ENCODE measurements around the gene ERAS.

The ERAS gene

DNA sequence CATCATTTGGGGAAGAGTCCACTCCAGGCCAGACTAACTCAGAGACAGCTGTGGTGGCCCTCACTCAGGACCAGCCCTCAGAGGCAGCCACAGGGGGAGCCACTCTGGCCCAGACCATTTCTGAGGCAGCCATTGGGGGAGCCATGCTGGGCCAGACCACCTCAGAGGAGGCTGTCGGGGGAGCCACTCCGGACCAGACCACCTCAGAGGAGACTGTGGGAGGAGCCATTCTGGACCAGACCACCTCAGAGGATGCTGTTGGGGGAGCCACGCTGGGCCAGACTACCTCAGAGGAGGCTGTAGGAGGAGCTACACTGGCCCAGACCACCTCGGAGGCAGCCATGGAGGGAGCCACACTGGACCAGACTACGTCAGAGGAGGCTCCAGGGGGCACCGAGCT lies 3.3 kb upstream of the ERAS start:
- Histone ChIP-seq H3K27me3 (ENCODE audit: insufficient read depth, poor library complexity, severe bottlenecking) (no peaks in the 10 kb centered on the region), H3K27ac (ENCODE audit: poor library complexity, severe bottlenecking) (no peak overlapping the region), H3K9me3 (ENCODE audit: severe bottlenecking) (no peaks in the 10 kb centered on the region), H3K36me3 (ENCODE audit: low read depth) (no peaks in the 10 kb centered on the region), H3K4me1 (ENCODE audit: insufficient read depth, poor library complexity, severe bottlenecking) (no peaks in the 10 kb centered on the region), H3K4me3 (ENCODE audit: severe bottlenecking) (no peak overlapping the region)
- no peak for DNase-seq (ENCODE audit: low spot score)
- no peak for ATAC-seq (ENCODE audit: low read depth)
- TF ChIP-seq, protein P1, sequence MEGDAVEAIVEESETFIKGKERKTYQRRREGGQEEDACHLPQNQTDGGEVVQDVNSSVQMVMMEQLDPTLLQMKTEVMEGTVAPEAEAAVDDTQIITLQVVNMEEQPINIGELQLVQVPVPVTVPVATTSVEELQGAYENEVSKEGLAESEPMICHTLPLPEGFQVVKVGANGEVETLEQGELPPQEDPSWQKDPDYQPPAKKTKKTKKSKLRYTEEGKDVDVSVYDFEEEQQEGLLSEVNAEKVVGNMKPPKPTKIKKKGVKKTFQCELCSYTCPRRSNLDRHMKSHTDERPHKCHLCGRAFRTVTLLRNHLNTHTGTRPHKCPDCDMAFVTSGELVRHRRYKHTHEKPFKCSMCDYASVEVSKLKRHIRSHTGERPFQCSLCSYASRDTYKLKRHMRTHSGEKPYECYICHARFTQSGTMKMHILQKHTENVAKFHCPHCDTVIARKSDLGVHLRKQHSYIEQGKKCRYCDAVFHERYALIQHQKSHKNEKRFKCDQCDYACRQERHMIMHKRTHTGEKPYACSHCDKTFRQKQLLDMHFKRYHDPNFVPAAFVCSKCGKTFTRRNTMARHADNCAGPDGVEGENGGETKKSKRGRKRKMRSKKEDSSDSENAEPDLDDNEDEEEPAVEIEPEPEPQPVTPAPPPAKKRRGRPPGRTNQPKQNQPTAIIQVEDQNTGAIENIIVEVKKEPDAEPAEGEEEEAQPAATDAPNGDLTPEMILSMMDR (IDR thresholded peaks at IDR 0.05; ENCODE audit: poor library complexity, severe bottlenecking): no peak

DNA sequence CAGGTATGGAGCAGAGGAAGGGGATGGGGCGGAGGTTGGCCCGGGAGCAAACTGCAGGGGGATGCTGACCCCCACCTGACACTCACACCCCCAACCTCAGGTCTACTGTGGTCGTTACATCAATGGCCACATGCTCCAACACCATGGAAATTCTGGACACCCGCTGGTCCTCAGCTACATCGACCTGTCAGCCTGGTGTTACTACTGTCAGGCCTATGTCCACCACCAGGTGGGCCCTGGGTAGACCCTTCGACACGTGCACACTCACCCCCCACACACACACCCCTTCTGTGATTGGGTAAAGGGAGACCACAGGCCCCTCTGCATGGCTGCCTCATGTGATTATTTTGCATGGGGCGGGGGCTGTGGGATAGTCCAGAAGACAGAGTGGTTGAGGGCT lies 2.2 kb upstream of the ERAS start:
- no peak for ATAC-seq (ENCODE audit: low read depth)

DNA sequence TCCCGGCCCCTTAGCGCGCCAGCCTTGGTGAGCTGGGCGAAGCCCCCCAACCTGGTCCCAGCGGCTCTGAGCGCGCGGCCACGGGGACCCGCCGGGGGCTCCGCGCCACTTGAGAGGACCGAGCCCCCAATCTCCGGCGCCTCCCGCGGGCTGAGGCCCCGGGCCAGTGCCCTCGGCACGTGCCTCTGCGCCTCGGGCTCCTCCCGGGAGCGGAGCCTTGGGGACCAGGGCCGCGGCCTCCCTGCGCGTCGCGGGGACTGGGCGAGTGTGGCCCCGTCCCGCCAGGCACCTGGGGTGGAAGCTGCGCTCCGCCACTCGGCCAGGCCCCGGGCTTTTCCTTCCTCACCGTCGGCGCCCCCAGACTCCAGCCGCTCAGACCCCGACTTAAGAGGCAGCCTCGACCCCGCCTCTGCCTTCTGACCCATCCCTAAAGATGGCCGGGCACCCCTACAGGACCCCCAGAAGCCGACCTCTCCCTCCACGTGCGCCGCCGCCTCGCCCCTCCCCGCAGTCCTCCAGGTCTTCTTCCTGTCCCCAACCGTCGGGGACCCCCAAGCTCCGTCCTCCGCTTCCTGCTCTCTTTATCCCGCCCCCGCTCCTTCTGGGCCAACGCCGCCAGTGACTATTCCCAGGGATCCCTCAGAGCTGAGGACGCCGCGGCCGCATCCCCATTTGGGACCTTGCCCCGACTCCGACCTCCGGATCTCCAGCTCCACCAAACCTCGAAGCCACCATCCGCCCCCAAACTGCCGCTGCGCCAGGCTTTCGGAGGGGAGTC lies 752 bp downstream of the ERAS start:
- DNase-seq (ENCODE audit: low spot score) (no peak), ATAC-seq (ENCODE audit: low read depth) (no peak)
- H3K36me3 ChIP-seq (ENCODE audit: low read depth): no peaks in the 10 kb centered on the region
- TF ChIP-seq, protein P1 (IDR thresholded peaks at IDR 0.05; ENCODE audit: poor library complexity, severe bottlenecking): no peak
- H3K4me3 ChIP-seq (ENCODE audit: severe bottlenecking): no peak overlapping the region
- H3K27me3 ChIP-seq (ENCODE audit: insufficient read depth, poor library complexity, severe bottlenecking): no peaks in the 10 kb centered on the region
- no peaks in the 10 kb centered on the region for H3K4me1 ChIP-seq (ENCODE audit: insufficient read depth, poor library complexity, severe bottlenecking)
- no peak overlapping the region for H3K27ac ChIP-seq (ENCODE audit: poor library complexity, severe bottlenecking)
- no peaks in the 10 kb centered on the region for H3K9me3 ChIP-seq (ENCODE audit: severe bottlenecking)

More for the DNA sequence above, 2.2 kb upstream of the ERAS start:
- Histone ChIP-seq H3K4me1 (ENCODE audit: insufficient read depth, poor library complexity, severe bottlenecking) (no peaks in the 10 kb centered on the region), H3K4me3 (ENCODE audit: severe bottlenecking) (no peak overlapping the region), H3K9me3 (ENCODE audit: severe bottlenecking) (no peaks in the 10 kb centered on the region), H3K36me3 (ENCODE audit: low read depth) (no peaks in the 10 kb centered on the region), H3K27me3 (ENCODE audit: insufficient read depth, poor library complexity, severe bottlenecking) (no peaks in the 10 kb centered on the region), H3K27ac (ENCODE audit: poor library complexity, severe bottlenecking) (no peak overlapping the region)
- DNase-seq (ENCODE audit: low spot score): no peak
- TF ChIP-seq, protein P1 (IDR thresholded peaks at IDR 0.05; ENCODE audit: poor library complexity, severe bottlenecking): no peak

DNA sequence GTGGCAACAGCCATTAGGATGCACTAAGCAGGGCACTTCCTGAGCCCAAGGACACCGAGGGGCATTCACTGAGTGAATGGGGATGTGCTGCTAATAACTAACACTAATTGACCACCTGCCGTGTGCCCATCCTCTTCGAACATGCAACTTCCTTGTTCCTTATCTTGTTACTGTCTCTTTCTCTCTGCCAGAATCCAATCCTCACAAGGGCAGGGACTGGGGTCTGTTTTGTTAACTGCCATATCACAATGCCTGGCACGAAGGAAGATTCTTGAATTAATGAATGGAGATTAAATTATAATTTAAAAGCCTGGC lies 1.3 kb downstream of the ERAS start:
- Histone ChIP-seq H3K4me1 (ENCODE audit: insufficient read depth, poor library complexity, severe bottlenecking) (no peaks in the 10 kb centered on the region), H3K4me3 (ENCODE audit: severe bottlenecking) (no peak overlapping the region)
- ATAC-seq (ENCODE audit: low read depth): no peak

More for the DNA sequence above, 1.3 kb downstream of the ERAS start:
- Histone ChIP-seq H3K9me3 (ENCODE audit: severe bottlenecking) (no peaks in the 10 kb centered on the region), H3K27me3 (ENCODE audit: insufficient read depth, poor library complexity, severe bottlenecking) (no peaks in the 10 kb centered on the region), H3K36me3 (ENCODE audit: low read depth) (no peaks in the 10 kb centered on the region), H3K27ac (ENCODE audit: poor library complexity, severe bottlenecking) (no peak overlapping the region)
- no peak for DNase-seq (ENCODE audit: low spot score)
- TF ChIP-seq, protein P1 (IDR thresholded peaks at IDR 0.05; ENCODE audit: poor library complexity, severe bottlenecking): no peak
